NCI-H226 (cell line): Measurements from ENCODE around the gene PRCP.
A peak's percentile ranks its signal among the peaks of the same experiment; 100 is the strongest.

Experiments
- DNase-seq: peaks from one replicate; pipeline ENCODE4 v3.0.0-alpha.2; 2015

PRCP gene

GRCh38 chr11:82906236-82906635 is 6.0 kb upstream of the PRCP start:
- DNase-seq: no peak

GRCh38 chr11:82903843-82904586 is 3.8 kb upstream of the PRCP start:
- no peak for DNase-seq

- DNase-seq: no peak
Observed at GRCh38 chr11:82902880-82903279, 2.6 kb upstream of the PRCP start.

- no peak for DNase-seq
Observed at GRCh38 chr11:82901922-82902485, 1.8 kb upstream of the PRCP start.

- peak; percentile 93 for DNase-seq
Observed at GRCh38 chr11:82901165-82901921, 1.1 kb upstream of the PRCP start, which contains the start of gene DDIAS. DDIAS (plus strand) TSS chr11:82901736; CDS start chr11:82914739, 13,003 bp downstream.

- DNase-seq: no peak
Observed at GRCh38 chr11:82899957-82900276, 313 bp downstream of the PRCP start.

GRCh38 chr11:82899186-82899820 is 927 bp downstream of the PRCP start:
- no peak for DNase-seq

GRCh38 chr11:82898241-82898640 is 2.0 kb downstream of the PRCP start:
- no peak for DNase-seq

- DNase-seq: no peak
Observed at GRCh38 chr11:82896183-82896582, 4.0 kb downstream of the PRCP start.

GRCh38 chr11:82895437-82896091 is 4.7 kb downstream of the PRCP start:
- no peak for DNase-seq

- DNase-seq: no peak
Observed at GRCh38 chr11:82892611-82893169, 7.5 kb downstream of the PRCP start.

GRCh38 chr11:82890936-82891335 is 9.3 kb downstream of the PRCP start:
- no peak for DNase-seq

GRCh38 chr11:82890002-82890341 is 10.3 kb downstream of the PRCP start:
- no peak for DNase-seq

- no peak for DNase-seq
Observed at GRCh38 chr11:82889133-82890001, 10.9 kb downstream of the PRCP start.

GRCh38 chr11:82883853-82884252 is 16.4 kb downstream of the PRCP start:
- DNase-seq: no peak

- no peak for DNase-seq
Observed at GRCh38 chr11:82874646-82875523, 25.3 kb downstream of the PRCP start.

GRCh38 chr11:82873919-82874333 is 26.3 kb downstream of the PRCP start:
- no peak for DNase-seq

GRCh38 chr11:82872377-82873150 is 27.7 kb downstream of the PRCP start:
- no peak for DNase-seq

- no peak for DNase-seq
Observed at GRCh38 chr11:82871646-82872045, 28.6 kb downstream of the PRCP start.

GRCh38 chr11:82869657-82870056 is 30.6 kb downstream of the PRCP start:
- no peak for DNase-seq
